HG03432 (cell line): ENCODE results near the gene EXT2.

Experiments used
- ATAC-seq: cut with Tn5 transposase; IDR thresholded peaks from one replicate; pipeline ENCODE4 v1.9.1; 2021; ENCODE audit warnings: mild to moderate bottlenecking, moderate library complexity; ENCODE audit not compliant: unreplicated experiment

Gene EXT2

DNA sequence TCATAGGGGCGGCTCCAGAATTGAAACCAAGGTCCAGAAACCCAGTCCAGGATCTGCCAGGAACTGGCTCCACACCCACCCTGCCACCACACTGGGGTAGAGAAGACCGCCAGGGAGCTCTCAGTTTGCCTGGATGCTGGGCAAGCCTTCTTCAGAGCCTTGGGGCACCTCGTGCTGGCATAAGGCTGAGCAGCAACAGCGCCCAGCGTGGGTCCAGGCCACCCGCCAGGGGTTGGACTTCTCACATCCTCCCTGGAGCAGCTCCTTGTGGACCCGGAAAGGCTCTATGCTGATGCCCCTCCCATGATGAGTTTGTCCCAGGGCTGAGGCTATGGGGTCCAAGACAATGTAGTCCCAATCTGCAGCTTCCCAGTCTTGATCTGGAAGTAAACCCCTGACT, 184.8 kb downstream of the EXT2 start:
- no peak for ATAC-seq

- no peak for ATAC-seq
Observed at GRCh38 chr11:44281151-44281550, 185.7 kb downstream of the EXT2 start.

GRCh38 chr11:44282620-44283019, 187.1 kb downstream of the EXT2 start:
- no peak for ATAC-seq

- no peak for ATAC-seq
Observed at GRCh38 chr11:44285756-44286155, 190.3 kb downstream of the EXT2 start.

DNA sequence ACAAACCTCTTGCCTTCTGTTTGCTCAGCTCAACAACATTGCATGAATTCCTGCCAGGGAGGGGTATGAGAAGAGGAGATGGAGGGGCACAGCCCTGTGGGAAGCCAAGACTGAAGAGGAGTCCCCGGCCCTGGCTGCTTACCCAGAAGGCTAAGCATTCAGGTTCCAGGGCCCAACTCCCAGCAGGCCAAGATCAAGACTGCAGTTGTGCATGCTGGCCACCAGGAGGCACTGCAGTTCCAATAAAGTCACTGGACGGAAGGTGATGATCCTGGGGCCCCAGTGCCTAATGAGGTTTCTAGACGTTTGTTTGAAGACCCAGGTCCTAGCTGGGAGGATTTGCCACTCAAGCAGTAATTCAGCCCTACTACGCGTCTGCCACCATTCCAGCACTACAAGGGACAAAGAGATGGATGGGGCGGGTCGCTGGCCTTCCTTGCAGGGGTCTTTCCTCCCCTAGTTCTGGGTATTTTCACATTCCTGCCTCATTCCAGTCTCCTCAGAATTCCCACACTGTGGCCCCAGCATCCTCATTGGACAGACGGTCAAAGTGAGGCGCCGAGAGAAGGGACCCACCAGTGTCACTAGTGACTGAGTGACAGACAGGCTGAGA, 190.9 kb downstream of the EXT2 start:
- no peak for ATAC-seq

DNA sequence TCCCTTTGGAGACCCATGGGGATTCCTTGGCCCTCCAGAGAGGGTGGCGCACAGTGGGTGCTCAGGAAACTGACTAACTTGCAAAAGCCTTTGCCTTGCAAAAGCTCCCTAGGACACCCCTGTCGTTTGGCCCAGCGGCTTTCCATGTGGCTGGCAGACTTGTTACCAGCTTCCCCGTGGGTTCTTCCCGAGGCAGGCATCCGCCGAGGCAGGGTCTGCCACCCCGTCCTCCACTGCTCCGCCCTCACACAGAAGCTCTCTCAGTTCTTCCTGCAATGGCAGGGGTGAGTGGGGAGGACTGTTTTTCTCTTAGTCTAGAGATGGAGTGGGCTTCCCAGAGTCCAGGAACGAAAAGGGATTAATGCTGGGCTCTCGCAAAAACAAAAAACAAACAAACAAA, 191.4 kb downstream of the EXT2 start:
- ATAC-seq, result no peak

DNA sequence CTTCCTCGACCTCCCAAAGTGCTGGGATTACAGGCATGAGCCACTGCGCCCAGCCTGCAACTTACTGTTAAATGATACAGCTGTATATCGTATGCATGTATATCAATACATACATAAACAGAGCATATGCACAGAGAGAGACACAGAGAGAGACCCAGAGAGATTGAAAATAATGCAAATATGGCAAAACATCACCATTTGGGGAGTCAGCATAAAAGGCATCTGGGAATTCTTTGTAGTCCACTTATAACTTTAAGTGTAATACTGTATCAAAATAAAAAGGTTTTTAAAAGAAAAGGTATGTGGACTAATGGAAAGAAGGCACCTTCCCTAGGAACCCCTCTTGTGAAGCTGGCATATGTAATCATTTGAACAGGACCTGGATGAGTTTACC, 192.7 kb downstream of the EXT2 start:
- ATAC-seq, result no peak

GRCh38 chr11:44290208-44290607, 194.7 kb downstream of the EXT2 start:
- no peak for ATAC-seq
